Naive thymus-derived CD4-positive, alpha-beta T cell (primary cell): ENCODE data around the gene PTPRT. TPM values are rescaled to one million over a fixed set of nuclear protein-coding genes. Genes with fewer than 3 reads are reported as not detected.

Experiments
- ATAC-seq: fragments of 150-1000 bp; cut with Tn5 transposase; 2 replicates; pipeline ENCODE4 v1.10.0; 2021; ENCODE audit warnings: mild to moderate bottlenecking, moderate library complexity
- CTCF ChIA-PET: fragments of 350-600 bp; sonication (Branson Sonifier 250); formaldehyde crosslinking; loops from one replicate; lab custom pipeline; 2021; ENCODE audit warnings: antibody characterized with exemption; lab: Charles Lee
- POLR2A ChIA-PET: fragments of 350-600 bp; sonication (Branson Sonifier 250); formaldehyde crosslinking; loops from one replicate; lab custom pipeline; 2021; ENCODE audit warnings: antibody characterized with exemption, inconsistent platforms; lab: Charles Lee
- DNase-seq, 9 donors: peaks; one replicate each; pipeline versions ENCODE4 v3.0.0 to v3.0.0-alpha.2; 2020 to 2022; ENCODE audit warnings: mixed read lengths in 1 of 9
- H3K27ac ChIP-seq: one replicate; pipeline ENCODE4 v1.7.0; 2013; ENCODE audit warnings: mild to moderate bottlenecking, low read depth, low read length, moderate library complexity
- H3K27me3 ChIP-seq, 2 donors: one replicate each; pipeline ENCODE4 v1.7.0; 2013; ENCODE audit warnings: low read length in 2 of 2, mild to moderate bottlenecking in 2 of 2, moderate library complexity in 2 of 2; ENCODE audit not compliant: control insufficient read depth in 2 of 2, insufficient read depth in 2 of 2
- H3K36me3 ChIP-seq, 3 experiments: 1 replicate in 2 of 3; 2 replicates in 1 of 3; pipeline ENCODE4 v1.7.0; 2013; ENCODE audit warnings: low read length in 3 of 3, mild to moderate bottlenecking in 3 of 3, moderate library complexity in 1 of 3; ENCODE audit not compliant: insufficient read depth in 3 of 3, control insufficient read depth in 2 of 3
- H3K4me1 ChIP-seq, 2 donors: one replicate each; pipeline ENCODE4 v1.7.0; 2013; ENCODE audit warnings: low read length in 2 of 2, mild to moderate bottlenecking in 2 of 2, moderate library complexity in 1 of 2; ENCODE audit not compliant: control insufficient read depth in 2 of 2, insufficient read depth in 2 of 2
- H3K4me3 ChIP-seq: 2 replicates; pipeline ENCODE4 v1.7.0; 2013; ENCODE audit warnings: mild to moderate bottlenecking, low read length
- H3K9me3 ChIP-seq, 3 experiments: 1 replicate in 2 of 3; 2 replicates in 1 of 3; pipeline ENCODE4 v1.7.0; 2013; ENCODE audit warnings: low read length in 3 of 3; ENCODE audit not compliant: control insufficient read depth in 2 of 3
- H3K27ac Mint-ChIP-seq, 9 donors: one replicate each; pipeline ENCODE4 v1.8.0; 2020 to 2022; ENCODE audit warnings: mixed read lengths in 9 of 9, mild to moderate bottlenecking in 8 of 9, moderate library complexity in 5 of 9, inconsistent platforms in 2 of 9
- H3K27me3 Mint-ChIP-seq, 5 donors: one replicate each; pipeline ENCODE4 v1.8.0; 2021 to 2022; ENCODE audit warnings: mixed read lengths in 5 of 5, mild to moderate bottlenecking in 1 of 5
- H3K36me3 Mint-ChIP-seq, 5 donors: one replicate each; pipeline ENCODE4 v1.8.0; 2020 to 2022; ENCODE audit warnings: mixed read lengths in 5 of 5, mild to moderate bottlenecking in 3 of 5, inconsistent platforms in 1 of 5
- H3K4me1 Mint-ChIP-seq, 7 donors: one replicate each; pipeline ENCODE4 v1.8.0; 2020 to 2022; ENCODE audit warnings: mixed read lengths in 7 of 7, mild to moderate bottlenecking in 3 of 7, inconsistent platforms in 1 of 7
- H3K4me3 Mint-ChIP-seq, 10 donors: one replicate each; pipeline ENCODE4 v1.8.0; 2020 to 2022; ENCODE audit warnings: mild to moderate bottlenecking in 10 of 10, mixed read lengths in 10 of 10, moderate library complexity in 6 of 10, inconsistent platforms in 2 of 10
- H3K9me3 Mint-ChIP-seq, 11 donors: one replicate each; pipeline ENCODE4 v1.8.0; 2020 to 2022; ENCODE audit warnings: mixed read lengths in 11 of 11, mild to moderate bottlenecking in 4 of 11, inconsistent platforms in 1 of 11, moderate library complexity in 1 of 11
- intact Hi-C, 2 donors: fragments of 100-400 bp; cut with micrococcal nuclease; formaldehyde crosslinking; loops; one replicate each; pipeline ENCODE4 v1.15.1; 2023
- polyA plus RNA-seq, 2 donors: library from polyadenylated mRNA; unstranded; fragments of 300-500 nt; fragmentation: Illumina TruSeq; gene quantifications; one replicate each; pipeline ENCODE4 v1.2.3, GENCODE V29; 2021
- total RNA-seq, 6 experiments: library from RNA in 5 of 6; stranded (reverse) in 5 of 6; gene quantifications; 1 replicate in 5 of 6; 2 replicates in 1 of 6; pipeline ENCODE4 v1.2.3 and lab custom pipeline; 2021 to 2026

PTPRT gene
- total and polyA plus RNA-seq, 7 experiments from 2014 or later, result not detected

- no peaks in the 10 kb centered on the region for H3K36me3 Mint-ChIP-seq
- H3K27ac Mint-ChIP-seq, result no peak overlapping the region
- Histone ChIP-seq H3K27me3 (no peaks in the 10 kb centered on the region), H3K36me3 (no peaks in the 10 kb centered on the region), H3K4me1 (no peaks in the 10 kb centered on the region), H3K9me3 (no peaks in the 10 kb centered on the region), H3K4me3 (no peak overlapping the region), H3K27ac (no peak overlapping the region)
- CTCF ChIA-PET, result no interaction called here
- no peaks in the 10 kb centered on the region for H3K4me1 Mint-ChIP-seq
- no peak overlapping the region for H3K4me3 Mint-ChIP-seq
- H3K9me3 Mint-ChIP-seq, result peaks cover 0 to 4% (median 0%) of the 10 kb centered on the region in 11 donors
- DNase-seq (no peak), ATAC-seq (no peak)
- POLR2A ChIA-PET, result no interaction called here
- H3K27me3 Mint-ChIP-seq, result peaks cover 0 to 11% (median 0%) of the 10 kb centered on the region in 5 donors
- intact Hi-C loops, result no loop called here
Measured at GRCh38 chr20:42043921-42044320, 1145.8 kb downstream of the PTPRT start.

- H3K36me3 Mint-ChIP-seq, result no peaks in the 10 kb centered on the region
- no peaks in the 10 kb centered on the region for H3K4me1 ChIP-seq
- no peaks in the 10 kb centered on the region for H3K36me3 ChIP-seq
- no peak overlapping the region for H3K27ac Mint-ChIP-seq
- H3K4me3 Mint-ChIP-seq, result no peak overlapping the region
- H3K9me3 ChIP-seq, result no peaks in the 10 kb centered on the region
- no peak for ATAC-seq
- H3K27ac ChIP-seq, result no peak overlapping the region
- H3K4me3 ChIP-seq, result no peak overlapping the region
- H3K4me1 Mint-ChIP-seq, result no peaks in the 10 kb centered on the region
- no peaks in the 10 kb centered on the region for H3K27me3 ChIP-seq
- CTCF ChIA-PET, result interaction anchor here (0.6 kb wide), 1 partner anchor 1046 kb away, joined by 3 read pairs; no protein-coding TSS in a partner anchor
- no peak for DNase-seq
- H3K9me3 Mint-ChIP-seq, result peaks cover 0 to 11% (median 2%) of the 10 kb centered on the region in 11 donors
- intact Hi-C loops, result no loop called here
- H3K27me3 Mint-ChIP-seq, result peaks cover 0 to 16% (median 0%) of the 10 kb centered on the region in 5 donors
- POLR2A ChIA-PET, result no interaction called here
Measured at GRCh38 chr20:42041000-42041565, 1148.6 kb downstream of the PTPRT start.

- DNase-seq, result no peak
- Mint-ChIP-seq H3K27ac (no peak overlapping the region), H3K4me1 (no peaks in the 10 kb centered on the region), H3K36me3 (no peaks in the 10 kb centered on the region), H3K4me3 (no peak overlapping the region), H3K9me3 (peaks cover 0 to 14% (median 3%) of the 10 kb centered on the region in 11 donors), H3K27me3 (peaks cover 0 to 26% (median 6%) of the 10 kb centered on the region in 5 donors)
- no peak overlapping the region for H3K27ac ChIP-seq
- H3K27me3 ChIP-seq, result no peaks in the 10 kb centered on the region
- no peaks in the 10 kb centered on the region for H3K36me3 ChIP-seq
- H3K4me1 ChIP-seq, result no peaks in the 10 kb centered on the region
- no peak overlapping the region for H3K4me3 ChIP-seq
- intact Hi-C loops, result no loop called here
- no peak for ATAC-seq
- ChIA-PET POLR2A (no interaction called here), CTCF (no interaction called here)
- no peaks in the 10 kb centered on the region for H3K9me3 ChIP-seq
Measured at GRCh38 chr20:42027746-42028268, 1161.9 kb downstream of the PTPRT start.

GRCh38 chr20:42026599-42026998 lies 1163.1 kb downstream of the PTPRT start:
- H3K27ac ChIP-seq, result no peak overlapping the region
- no peaks in the 10 kb centered on the region for H3K27me3 ChIP-seq
- no peaks in the 10 kb centered on the region for H3K9me3 ChIP-seq
- H3K4me3 ChIP-seq, result no peak overlapping the region
- H3K36me3 ChIP-seq, result no peaks in the 10 kb centered on the region
- no peak for ATAC-seq
- no peak for DNase-seq
- Mint-ChIP-seq H3K4me1 (no peaks in the 10 kb centered on the region), H3K36me3 (no peaks in the 10 kb centered on the region), H3K9me3 (peaks cover 1 to 18% (median 4%) of the 10 kb centered on the region in 11 donors), H3K27me3 (peaks cover 0 to 20% (median 7%) of the 10 kb centered on the region in 5 donors), H3K27ac (no peak overlapping the region), H3K4me3 (no peak overlapping the region)
- intact Hi-C loops, result no loop called here
- POLR2A ChIA-PET, result no interaction called here
- CTCF ChIA-PET, result no interaction called here
- no peaks in the 10 kb centered on the region for H3K4me1 ChIP-seq

GRCh38 chr20:42024653-42025052 lies 1165.1 kb downstream of the PTPRT start:
- no peak overlapping the region for H3K27ac ChIP-seq
- H3K9me3 ChIP-seq, result no peaks in the 10 kb centered on the region
- H3K36me3 Mint-ChIP-seq, result no peaks in the 10 kb centered on the region
- no peak overlapping the region for H3K4me3 ChIP-seq
- DNase-seq, result no peak
- intact Hi-C loops, result no loop called here
- CTCF ChIA-PET, result no interaction called here
- no peak for ATAC-seq
- no peaks in the 10 kb centered on the region for H3K4me1 Mint-ChIP-seq
- peaks cover 2 to 21% (median 5%) of the 10 kb centered on the region in 11 donors for H3K9me3 Mint-ChIP-seq
- no peak overlapping the region for H3K4me3 Mint-ChIP-seq
- peaks cover 0 to 20% (median 7%) of the 10 kb centered on the region in 5 donors for H3K27me3 Mint-ChIP-seq
- POLR2A ChIA-PET, result no interaction called here
- H3K27ac Mint-ChIP-seq, result no peak overlapping the region
- H3K27me3 ChIP-seq, result no peaks in the 10 kb centered on the region
- H3K36me3 ChIP-seq, result no peaks in the 10 kb centered on the region
- H3K4me1 ChIP-seq, result no peaks in the 10 kb centered on the region
